Thoracic aorta (tissue), 2 donors: Measurements from ENCODE around the gene NMD3. TPM values are rescaled to one million over a fixed set of nuclear protein-coding genes. Genes with fewer than 3 reads are reported as not detected.
A peak's percentile ranks its signal among the peaks of the same experiment; 100 is the strongest.
"Not testable (repeated sequence)": the region's sequence is repeated elsewhere in the genome, so short reads cannot be mapped to it uniquely, and the experiment has no call there.

Experiments used
- ATAC-seq: fragments of 150-250 bp; one replicate; pipeline ENCODE4 v1.8.0; 2017; ENCODE audit warnings: low read depth; ENCODE audit not compliant: insufficient number of reproducible peaks, low FRiP score
- DNase-seq: peaks from one replicate; pipeline ENCODE4 v3.0.0-alpha.2; 2020; ENCODE audit warnings: low spot score
- H3K27ac ChIP-seq, 2 donors: fragments of 200-600 bp; sonication (generic); 1 replicate in 1 of 2; 2 replicates in 1 of 2; pipeline ENCODE4 v1.5.1; 2016; ENCODE audit warnings: mild to moderate bottlenecking in 2 of 2, moderate library complexity in 2 of 2
- H3K27me3 ChIP-seq: fragments of 200-600 bp; sonication (generic); replicated peaks from 2 replicates; pipeline ENCODE4 v1.6.0; 2016; ENCODE audit warnings: mild to moderate bottlenecking; ENCODE audit not compliant: insufficient read depth
- H3K36me3 ChIP-seq: fragments of 200-600 bp; sonication (generic); one replicate; pipeline ENCODE4 v1.5.1; 2016
- H3K4me1 ChIP-seq, 2 donors: fragments of 200-600 bp; sonication (generic); 1 replicate in 1 of 2; 2 replicates in 1 of 2; pipeline versions ENCODE4 v1.5.1 to v1.6.0; 2016; ENCODE audit warnings: low read depth in 2 of 2, mild to moderate bottlenecking in 1 of 2; ENCODE audit not compliant: control insufficient read depth in 1 of 2
- H3K4me3 ChIP-seq: fragments of 200-600 bp; sonication (generic); 2 replicates; pipeline ENCODE4 v1.5.1; 2016; ENCODE audit warnings: mild to moderate bottlenecking
- H3K9me3 ChIP-seq: fragments of 200-600 bp; sonication (generic); 2 replicates; pipeline ENCODE4 v1.5.1; 2016
- total RNA-seq, 2 donors: library from RNA; depleted of rRNA; stranded (reverse); fragments of >200 nt; gene quantifications; one replicate each; pipeline versions ENCODE4 v1.1.0 to v1.2.3, GENCODE V29; 2016
- TF ChIP-seq, protein P1 (sequence below): fragments of 200-600 bp; sonication (generic); IDR thresholded peaks from one replicate; pipeline ENCODE4 v1.5.1; 2019; ENCODE audit warnings: antibody characterized with exemption

NMD3 gene
- total RNA-seq, result 10 to 100 TPM; 41.2 to 48.8 TPM

DNA sequence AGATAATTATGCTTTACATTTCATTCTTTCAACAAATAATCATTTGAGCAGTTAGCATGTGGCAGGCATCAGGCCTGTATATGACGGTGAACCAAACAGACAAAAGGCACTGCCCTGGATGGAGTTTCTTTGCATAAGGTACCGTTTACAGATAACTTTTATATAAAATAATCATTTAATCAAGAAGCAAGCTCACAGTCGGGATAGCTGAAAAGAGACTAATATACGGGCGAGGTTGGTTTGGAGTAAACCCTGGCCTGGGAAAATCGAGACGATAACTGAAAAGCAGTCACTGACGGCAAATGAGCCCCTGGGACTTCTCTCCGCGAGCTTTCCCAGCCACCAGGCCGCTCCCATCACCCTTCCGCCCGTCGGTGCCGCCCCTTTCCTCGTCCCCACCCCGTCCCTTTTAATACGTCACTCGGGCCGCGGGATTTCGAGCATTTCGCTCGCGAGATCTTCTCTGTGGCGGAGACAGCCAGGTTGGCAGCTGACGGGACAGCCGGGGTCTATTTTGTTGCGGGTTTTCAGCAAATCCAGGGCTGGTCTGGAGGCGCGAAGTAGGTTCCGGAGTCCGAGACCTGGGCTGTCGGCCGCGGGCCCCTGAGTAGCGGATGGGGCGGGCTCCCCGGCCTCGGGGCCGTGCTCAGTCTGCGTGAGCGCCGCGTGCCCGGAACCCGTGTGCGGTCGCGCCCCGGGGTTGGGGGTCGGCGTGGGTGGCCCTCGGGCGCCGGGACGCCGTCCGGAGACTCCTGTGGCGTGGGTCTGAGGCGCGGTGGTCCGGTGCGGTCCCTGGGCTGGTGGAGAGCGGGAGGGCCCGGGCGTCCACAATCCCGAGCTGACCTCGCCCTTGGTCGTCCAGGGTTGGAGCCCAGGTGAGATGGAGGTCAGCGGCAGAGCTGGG, at the start of gene NMD3:
TSS of gene NMD3 (plus strand) at position 462 of the 904 bp plus-strand sequence. CDS start 703 bp downstream, outside the sequence.
- H3K27ac ChIP-seq, result peak within 1 kb of the TSS; percentile 93
- H3K9me3 ChIP-seq, result no peaks in the 10 kb centered on the region
- no peaks in the 10 kb centered on the region for H3K36me3 ChIP-seq
- H3K27me3 ChIP-seq, result no peaks in the 10 kb centered on the region
- H3K4me1 ChIP-seq, result peaks cover 29 to 37% of the 10 kb centered on the region in 2 donors
- ATAC-seq (peak; percentile 97), DNase-seq (peak; percentile 80)
- TF ChIP-seq, protein P1, sequence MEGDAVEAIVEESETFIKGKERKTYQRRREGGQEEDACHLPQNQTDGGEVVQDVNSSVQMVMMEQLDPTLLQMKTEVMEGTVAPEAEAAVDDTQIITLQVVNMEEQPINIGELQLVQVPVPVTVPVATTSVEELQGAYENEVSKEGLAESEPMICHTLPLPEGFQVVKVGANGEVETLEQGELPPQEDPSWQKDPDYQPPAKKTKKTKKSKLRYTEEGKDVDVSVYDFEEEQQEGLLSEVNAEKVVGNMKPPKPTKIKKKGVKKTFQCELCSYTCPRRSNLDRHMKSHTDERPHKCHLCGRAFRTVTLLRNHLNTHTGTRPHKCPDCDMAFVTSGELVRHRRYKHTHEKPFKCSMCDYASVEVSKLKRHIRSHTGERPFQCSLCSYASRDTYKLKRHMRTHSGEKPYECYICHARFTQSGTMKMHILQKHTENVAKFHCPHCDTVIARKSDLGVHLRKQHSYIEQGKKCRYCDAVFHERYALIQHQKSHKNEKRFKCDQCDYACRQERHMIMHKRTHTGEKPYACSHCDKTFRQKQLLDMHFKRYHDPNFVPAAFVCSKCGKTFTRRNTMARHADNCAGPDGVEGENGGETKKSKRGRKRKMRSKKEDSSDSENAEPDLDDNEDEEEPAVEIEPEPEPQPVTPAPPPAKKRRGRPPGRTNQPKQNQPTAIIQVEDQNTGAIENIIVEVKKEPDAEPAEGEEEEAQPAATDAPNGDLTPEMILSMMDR, result no peak
- H3K4me3 ChIP-seq, result peak within 1 kb of the TSS; percentile 94

DNA sequence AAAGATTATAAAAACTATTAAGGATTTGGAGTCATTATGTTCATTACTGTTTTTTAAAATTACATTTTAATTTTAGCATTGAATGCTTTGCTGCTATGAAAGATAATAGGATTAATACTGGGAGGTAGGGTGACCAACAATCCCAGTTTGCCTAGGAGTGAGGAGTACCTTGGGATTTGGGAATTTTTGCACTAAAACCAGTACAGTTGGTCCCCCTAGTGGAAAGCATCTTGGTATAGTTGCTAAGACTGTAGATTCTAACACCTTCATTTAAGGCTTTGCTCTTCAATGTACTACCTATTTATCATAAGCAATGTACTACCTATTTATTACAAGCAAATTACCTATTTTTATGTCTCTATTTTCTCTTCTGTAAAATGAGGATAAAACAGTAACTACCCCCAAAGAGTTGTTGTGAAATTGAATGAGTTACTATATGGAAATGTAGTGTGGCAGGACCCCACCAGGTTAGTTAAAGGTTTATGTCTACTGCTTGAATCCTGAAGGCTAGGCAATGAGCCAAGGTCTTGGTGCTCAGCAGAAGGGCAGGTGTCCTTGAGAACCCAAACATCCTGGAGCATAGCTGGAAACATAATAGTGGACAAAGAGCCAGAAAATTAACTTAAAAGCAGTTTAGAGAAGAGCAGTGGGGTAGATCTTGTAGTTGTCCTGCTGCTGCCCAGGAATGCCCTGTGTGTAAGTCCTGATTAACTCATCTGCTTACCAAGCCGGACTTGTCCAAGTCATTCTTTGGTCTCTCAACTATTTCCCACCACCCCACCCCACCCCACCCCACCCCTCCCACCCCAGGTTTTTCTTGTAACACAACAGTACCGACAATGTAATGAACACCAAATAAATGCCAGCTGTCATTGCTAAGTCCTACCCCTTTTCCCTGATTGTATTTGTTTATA, 49.2 kb upstream of the NMD3 start:
- H3K9me3 ChIP-seq, result peaks cover 3% of the 10 kb centered on the region
- H3K36me3 ChIP-seq, result no peaks in the 10 kb centered on the region
- TF ChIP-seq, protein P1, result peak; percentile 9
- no peak overlapping the region for H3K4me3 ChIP-seq
- H3K27me3 ChIP-seq, result no peaks in the 10 kb centered on the region
- no peak overlapping the region for H3K27ac ChIP-seq
- DNase-seq (no peak), ATAC-seq (no peak)
- peaks cover 9% of the 10 kb centered on the region in 2 donors for H3K4me1 ChIP-seq

DNA sequence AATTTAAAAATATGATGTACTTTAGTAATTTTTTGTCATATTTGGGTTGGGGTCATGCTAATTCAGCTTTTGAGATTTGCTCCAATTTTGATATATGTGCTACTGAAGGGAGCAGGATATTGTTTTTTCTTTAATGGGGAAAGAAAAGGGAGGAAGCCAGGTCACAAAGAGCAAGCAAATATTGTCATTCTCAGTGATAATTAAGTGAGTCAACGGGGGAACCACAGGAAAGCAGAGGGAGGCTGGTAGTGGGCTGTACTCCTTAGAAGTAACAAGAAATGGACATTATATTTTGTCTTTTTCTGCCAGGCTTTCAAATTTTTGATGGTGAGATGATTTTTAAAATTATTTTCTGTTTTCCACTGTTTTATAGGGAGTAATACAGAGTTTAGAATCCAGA, 45.6 kb upstream of the NMD3 start:
- TF ChIP-seq, protein P1, result no peak
- Histone ChIP-seq H3K9me3 (peaks cover 3% of the 10 kb centered on the region), H3K4me1 (peaks cover 10 to 13% of the 10 kb centered on the region in 2 donors), H3K4me3 (no peak overlapping the region), H3K27ac (no peak overlapping the region), H3K36me3 (no peaks in the 10 kb centered on the region), H3K27me3 (no peaks in the 10 kb centered on the region)
- no peak for DNase-seq
- ATAC-seq, result no peak

DNA sequence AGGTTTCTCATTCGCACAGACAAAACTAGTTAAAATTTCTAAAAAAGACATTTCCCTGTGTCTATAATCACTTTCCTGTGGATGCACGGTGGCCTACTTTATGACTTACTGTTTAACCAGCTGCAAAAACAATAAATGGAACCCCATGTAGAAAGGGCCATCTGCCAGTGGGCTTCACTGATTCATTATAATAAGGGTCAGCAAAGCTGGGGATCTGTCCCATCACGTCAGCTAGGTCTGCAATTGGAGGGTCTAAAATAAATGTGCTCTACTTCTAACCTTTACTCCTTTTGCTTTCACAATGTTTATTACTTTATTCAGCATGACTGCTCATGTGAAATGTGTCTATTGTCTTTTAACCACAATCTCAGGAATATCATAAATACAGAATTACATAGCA, 43.1 kb upstream of the NMD3 start:
- H3K27me3 ChIP-seq, result no peaks in the 10 kb centered on the region
- no peak overlapping the region for H3K27ac ChIP-seq
- H3K4me1 ChIP-seq, result peaks cover 9 to 21% of the 10 kb centered on the region in 2 donors
- H3K9me3 ChIP-seq, result peaks cover 3% of the 10 kb centered on the region
- ATAC-seq (no peak), DNase-seq (no peak)
- no peaks in the 10 kb centered on the region for H3K36me3 ChIP-seq
- no peak overlapping the region for H3K4me3 ChIP-seq
- TF ChIP-seq, protein P1, result no peak

DNA sequence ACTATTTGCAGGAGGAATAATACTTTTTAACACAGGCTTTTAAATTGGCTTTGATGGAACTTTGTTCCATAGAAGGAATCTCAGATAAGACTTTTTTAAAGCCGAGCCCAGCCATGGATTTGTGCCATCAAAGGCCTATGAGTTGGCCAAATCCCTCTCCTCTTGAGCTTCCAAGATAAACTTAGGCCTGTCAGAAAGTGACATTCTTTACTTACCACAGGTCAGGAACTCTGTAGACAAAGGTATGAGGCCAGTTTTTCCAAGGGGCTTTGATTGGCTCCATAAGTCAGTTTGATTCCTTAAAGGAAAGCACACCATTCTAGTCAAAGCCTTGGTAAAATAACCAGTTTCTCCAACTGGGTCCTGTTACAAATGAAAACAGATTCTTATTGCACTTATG, 39.7 kb upstream of the NMD3 start:
- H3K36me3 ChIP-seq, H3K9me3 ChIP-seq, H3K27me3 ChIP-seq, H3K4me3 ChIP-seq, ATAC-seq, DNase-seq: not testable (repeated sequence)
- H3K27ac ChIP-seq, result peak overlapping the region in 1 of 2 donors; percentile 1
- H3K4me1 ChIP-seq, result peaks cover 9 to 21% of the 10 kb centered on the region in 2 donors
